ENCODE results near the gene DNA2.
"Not testable (repeated sequence)": the region's sequence is repeated elsewhere in the genome, so short reads cannot be mapped to it uniquely, and the experiment has no call there.

DNA2 gene

GRCh38 chr10:68471586-68472408 lies at the start of gene DNA2:
Gene DNA2 (minus strand): TSS chr10:68471973. CDS start chr10:68471864, 109 bp downstream.
- DNase-seq: peak; percentile 32

- DNase-seq: not testable (repeated sequence)
Measured at GRCh38 chr10:68518609-68519008, 46.8 kb upstream of the DNA2 start.

- no peak for DNase-seq
Measured at GRCh38 chr10:68517188-68517587, 45.4 kb upstream of the DNA2 start.

GRCh38 chr10:68516766-68517165 lies 45.0 kb upstream of the DNA2 start:
- no peak for DNase-seq

- DNase-seq: not testable (repeated sequence)
Measured at GRCh38 chr10:68516216-68516615, 44.4 kb upstream of the DNA2 start.

GRCh38 chr10:68508090-68508489 lies 36.3 kb upstream of the DNA2 start:
- no peak for DNase-seq

- no peak for DNase-seq
Measured at GRCh38 chr10:68506411-68506810, 34.6 kb upstream of the DNA2 start.

GRCh38 chr10:68502846-68503245 lies 31.1 kb upstream of the DNA2 start:
- DNase-seq: no peak

GRCh38 chr10:68501691-68502090 lies 29.9 kb upstream of the DNA2 start:
- no peak for DNase-seq

GRCh38 chr10:68499544-68499943 lies 27.8 kb upstream of the DNA2 start:
- no peak for DNase-seq

GRCh38 chr10:68496072-68496471 lies 24.3 kb upstream of the DNA2 start:
- DNase-seq: no peak

GRCh38 chr10:68492118-68492517 lies 20.3 kb upstream of the DNA2 start:
- DNase-seq: no peak

- DNase-seq: no peak
Measured at GRCh38 chr10:68489919-68490318, 18.1 kb upstream of the DNA2 start.

GRCh38 chr10:68474021-68474420 lies 2.2 kb upstream of the DNA2 start:
- DNase-seq: no peak

GRCh38 chr10:68471063-68471585 lies 649 bp downstream of the DNA2 start:
- DNase-seq: no peak

GRCh38 chr10:68470300-68470699 lies 1.5 kb downstream of the DNA2 start:
- no peak for DNase-seq

- DNase-seq: no peak
Measured at GRCh38 chr10:68469838-68470237, 1.9 kb downstream of the DNA2 start.

- DNase-seq: not testable (repeated sequence)
Measured at GRCh38 chr10:68464729-68465128, 7.0 kb downstream of the DNA2 start.

GRCh38 chr10:68463365-68464093 lies 8.2 kb downstream of the DNA2 start:
- DNase-seq: no peak

GRCh38 chr10:68462536-68462935 lies 9.2 kb downstream of the DNA2 start:
- no peak for DNase-seq

- DNase-seq: no peak
Measured at GRCh38 chr10:68461032-68461431, 10.7 kb downstream of the DNA2 start.

- not testable (repeated sequence) for DNase-seq
Measured at GRCh38 chr10:68449698-68450097, 22.1 kb downstream of the DNA2 start.

- no peak for DNase-seq
Measured at GRCh38 chr10:68446179-68446578, 25.6 kb downstream of the DNA2 start.

GRCh38 chr10:68442971-68443370 lies 28.8 kb downstream of the DNA2 start:
- no peak for DNase-seq

Data from NCI-H187 treated with DMSO at 0.1 percent for 48 hours (cell line).